ENCODE results near the gene PPP1R12B.

PPP1R12B gene

GRCh38 chr1:202329891-202330290 is 18.6 kb upstream of the PPP1R12B start:
- Mint-ChIP-seq H3K9me3 (no peaks in the 10 kb centered on the region), H3K27me3 (ENCODE audit: low read depth, poor library complexity) (peaks cover 4% of the 10 kb centered on the region), H3K4me1 (no peaks in the 10 kb centered on the region), H3K4me3 (no peak overlapping the region), H3K27ac (peak overlapping the region; percentile 30), H3K36me3 (ENCODE audit: low read depth) (peaks cover 47% of the 10 kb centered on the region)
- TF ChIP-seq CTCF (IDR thresholded peaks at IDR 0.05), result no peak
- DNase-seq, result no peak

GRCh38 chr1:202333861-202334260 is 14.6 kb upstream of the PPP1R12B start:
- TF ChIP-seq CTCF (IDR thresholded peaks at IDR 0.05), result no peak
- no peaks in the 10 kb centered on the region for H3K9me3 Mint-ChIP-seq
- no peaks in the 10 kb centered on the region for H3K4me1 Mint-ChIP-seq
- H3K4me3 Mint-ChIP-seq, result no peak overlapping the region
- DNase-seq, result no peak
- H3K27ac Mint-ChIP-seq, result no peak overlapping the region
- H3K36me3 Mint-ChIP-seq (ENCODE audit: low read depth), result peaks cover 71% of the 10 kb centered on the region
- no peaks in the 10 kb centered on the region for H3K27me3 Mint-ChIP-seq (ENCODE audit: low read depth, poor library complexity)

- H3K4me3 Mint-ChIP-seq, result peak overlapping the region; percentile 47
- H3K4me1 Mint-ChIP-seq, result peaks cover 42% of the 10 kb centered on the region
- no peaks in the 10 kb centered on the region for H3K9me3 Mint-ChIP-seq
- TF ChIP-seq CTCF (IDR thresholded peaks at IDR 0.05), result peak; percentile 86
- H3K27me3 Mint-ChIP-seq (ENCODE audit: low read depth, poor library complexity), result no peaks in the 10 kb centered on the region
- no peaks in the 10 kb centered on the region for H3K36me3 Mint-ChIP-seq (ENCODE audit: low read depth)
- H3K27ac Mint-ChIP-seq, result no peak overlapping the region
- no peak for DNase-seq
These were observed 4.7 kb upstream of the PPP1R12B start for GRCh38 chr1:202343652-202344349.

GRCh38 chr1:202348005-202348508 is 442 bp upstream of the PPP1R12B start:
- H3K36me3 Mint-ChIP-seq (ENCODE audit: low read depth), result no peaks in the 10 kb centered on the region
- H3K27ac Mint-ChIP-seq, result no peak overlapping the region
- TF ChIP-seq CTCF (IDR thresholded peaks at IDR 0.05), result no peak

GRCh38 chr1:202349206-202349928 is 868 bp downstream of the PPP1R12B start:
- TF ChIP-seq CTCF (IDR thresholded peaks at IDR 0.05), result no peak
- H3K4me1 Mint-ChIP-seq, result peaks cover 29% of the 10 kb centered on the region
- H3K4me3 Mint-ChIP-seq, result peak overlapping the region; percentile 94
- H3K9me3 Mint-ChIP-seq, result no peaks in the 10 kb centered on the region
- peaks cover 9% of the 10 kb centered on the region for H3K27me3 Mint-ChIP-seq (ENCODE audit: low read depth, poor library complexity)
- DNase-seq, result no peak
- H3K27ac Mint-ChIP-seq, result peak overlapping the region; percentile 95
- H3K36me3 Mint-ChIP-seq (ENCODE audit: low read depth), result no peaks in the 10 kb centered on the region

More at GRCh38 chr1:202348005-202348508, 442 bp upstream of the PPP1R12B start:
- DNase-seq, result no peak
- Mint-ChIP-seq H3K4me1 (peaks cover 35% of the 10 kb centered on the region), H3K27me3 (ENCODE audit: low read depth, poor library complexity) (peaks cover 9% of the 10 kb centered on the region), H3K9me3 (no peaks in the 10 kb centered on the region), H3K4me3 (peak overlapping the region; percentile 94)
